A549 (cell line): ENCODE results near the gene CLK2.

Experiments
- CTCF ChIP-seq: fragments of >200 bp; sonication (Bioruptor Twin); formaldehyde crosslinking; IDR thresholded peaks from 3 replicates; pipeline ENCODE4 v1.5.1; 2016
- EP300 ChIP-seq, 2 experiments: fragments of >200 bp; sonication (Bioruptor Twin); formaldehyde crosslinking; IDR thresholded peaks; 2 replicates in 1 of 2; 3 replicates in 1 of 2; pipeline ENCODE4 v1.6.1; 2016 to 2017
- NPAS2 ChIP-seq: fragments of 250-450 bp; sonication (Bioruptor Pico); IDR thresholded peaks from 2 replicates; pipeline ENCODE4 v1.8.0; 2022; ENCODE audit warnings: mild to moderate bottlenecking, moderate library complexity, borderline replicate concordance
- PBX3 ChIP-seq: IDR thresholded peaks from 2 replicates; pipeline ENCODE4 v1.6.1; 2012
- POLR2A ChIP-seq: IDR thresholded peaks from 2 replicates; pipeline ENCODE4 v1.6.1; 2012; ENCODE audit warnings: mild to moderate bottlenecking, low read length
- RAD21 ChIP-seq, 2 experiments: fragments of >200 bp in 1 of 2; sonication (Bioruptor Twin) in 1 of 2; formaldehyde crosslinking in 1 of 2; IDR thresholded peaks in 1 of 2; conservative IDR thresholded peaks in 1 of 2; 2 replicates in 1 of 2; 3 replicates in 1 of 2; pipeline ENCODE4 v1.6.1; 2012 to 2018; ENCODE audit warnings: inconsistent platforms in 1 of 2
- REST ChIP-seq: fragments of 200-600 bp; sonication (generic); IDR thresholded peaks from 2 replicates; pipeline ENCODE4 v1.6.1; 2016; ENCODE audit warnings: antibody characterized with exemption, mild to moderate bottlenecking, moderate library complexity
- ZC3H11A ChIP-seq: fragments of 450-650 bp; IDR thresholded peaks from 2 replicates; pipeline ENCODE4 v1.6.1; 2014; ENCODE audit warnings: antibody characterized with exemption, mild to moderate bottlenecking
- ZSCAN20 ChIP-seq: fragments of 250-450 bp; sonication (Bioruptor Pico); IDR thresholded peaks from 2 replicates; pipeline ENCODE4 v1.8.0; 2022; ENCODE audit warnings: mild to moderate bottlenecking, moderate library complexity

DNA sequence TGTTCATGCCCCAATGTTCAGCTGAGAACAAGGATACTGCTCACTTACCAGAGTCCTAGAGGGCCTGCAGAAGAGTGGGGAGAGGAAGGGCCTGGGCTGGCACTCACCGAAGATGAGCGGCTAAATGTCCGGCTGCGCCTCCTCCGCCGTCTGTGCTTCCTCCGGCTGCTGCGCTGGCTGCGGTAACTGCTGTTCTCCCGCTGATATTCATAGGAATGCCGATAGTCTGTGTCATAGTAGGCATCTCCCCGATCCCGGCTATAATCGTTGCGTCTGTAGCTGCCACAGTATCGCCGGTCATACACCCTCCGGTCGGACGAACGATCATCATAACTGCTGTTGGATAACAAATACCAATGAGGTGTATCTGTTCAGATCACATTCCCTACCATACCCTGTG, 3.9 kb downstream of the CLK2 start:
- no peak for TF ChIP-seq CTCF
- TF ChIP-seq POLR2A: no peak
- TF ChIP-seq REST: no peak
- TF ChIP-seq RAD21 (conservative IDR thresholded peaks at IDR 0.05 in 1 of 2, IDR thresholded peaks at IDR 0.05 in 1 of 2): no peak
- TF ChIP-seq PBX3: no peak
- TF ChIP-seq ZSCAN20 (CRISPR knock-in tag): no peak
- TF ChIP-seq NPAS2 (CRISPR knock-in tag): no peak
- no peak for TF ChIP-seq EP300 (IDR thresholded peaks at IDR 0.05)
- TF ChIP-seq ZC3H11A: no peak
